HG03060 (cell line): ENCODE data around the gene RIT2.

Experiments
- ATAC-seq: cut with Tn5 transposase; IDR thresholded peaks from one replicate; pipeline ENCODE4 v1.9.1; 2021; ENCODE audit warnings: low read depth, moderate number of reproducible peaks; ENCODE audit not compliant: unreplicated experiment

The RIT2 gene

DNA sequence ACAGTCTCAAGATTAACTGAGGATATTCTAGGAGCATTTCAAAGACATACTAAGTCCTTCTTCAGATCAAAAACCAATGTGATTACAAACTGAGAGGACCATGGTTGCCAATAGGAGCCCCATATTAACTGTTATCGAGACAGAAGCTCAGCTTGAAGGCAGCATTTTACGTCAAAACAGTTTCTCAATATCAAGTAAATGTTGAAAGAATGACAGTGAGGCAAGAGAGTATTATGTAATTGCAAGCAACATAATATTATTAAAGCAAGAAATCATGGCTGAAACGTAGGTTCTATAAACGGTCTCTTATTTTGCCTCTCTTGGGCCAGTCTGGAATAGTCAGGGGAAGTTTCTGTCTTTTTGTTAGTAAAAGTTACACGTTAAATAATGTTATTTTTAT, 22.9 kb downstream of the RIT2 start:
- ATAC-seq: no peak

DNA sequence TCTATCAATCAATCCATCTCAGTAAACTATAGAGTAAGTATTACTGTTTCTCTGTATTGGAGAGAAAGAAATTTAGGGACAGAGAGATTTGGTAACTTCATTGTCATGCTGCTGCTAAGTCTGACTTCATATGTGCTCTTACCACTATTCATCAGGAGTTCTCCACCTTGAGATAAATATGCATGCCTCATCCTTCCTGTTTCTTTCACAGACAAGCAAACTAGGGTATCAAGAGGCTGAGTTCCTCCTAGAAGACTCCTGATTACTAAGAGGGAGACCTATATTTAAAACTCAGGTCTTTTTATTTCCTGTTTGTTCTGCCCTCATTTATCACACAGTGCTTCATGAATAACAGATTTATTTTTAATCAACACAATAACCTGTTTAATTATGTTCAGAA, 34.1 kb downstream of the RIT2 start:
- ATAC-seq: no peak

DNA sequence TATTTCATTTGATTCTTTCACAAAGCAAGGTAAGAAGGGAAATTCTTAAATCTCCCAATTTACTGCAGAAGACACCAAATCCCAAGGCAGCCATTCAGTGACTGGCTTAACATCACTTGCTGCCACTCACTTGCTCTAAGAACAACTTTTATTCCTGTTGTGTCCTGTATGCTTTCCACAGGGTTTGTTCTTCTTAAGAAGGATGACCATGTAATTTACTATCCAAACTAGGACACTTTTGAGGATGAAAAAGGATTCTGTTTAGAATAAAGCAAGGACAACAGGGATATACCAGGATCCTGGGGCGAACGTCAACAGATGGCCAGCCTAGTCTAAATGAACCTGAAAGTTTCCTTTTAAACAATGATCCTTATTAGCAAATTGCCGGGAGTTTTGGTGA, 34.8 kb downstream of the RIT2 start:
- ATAC-seq: no peak

DNA sequence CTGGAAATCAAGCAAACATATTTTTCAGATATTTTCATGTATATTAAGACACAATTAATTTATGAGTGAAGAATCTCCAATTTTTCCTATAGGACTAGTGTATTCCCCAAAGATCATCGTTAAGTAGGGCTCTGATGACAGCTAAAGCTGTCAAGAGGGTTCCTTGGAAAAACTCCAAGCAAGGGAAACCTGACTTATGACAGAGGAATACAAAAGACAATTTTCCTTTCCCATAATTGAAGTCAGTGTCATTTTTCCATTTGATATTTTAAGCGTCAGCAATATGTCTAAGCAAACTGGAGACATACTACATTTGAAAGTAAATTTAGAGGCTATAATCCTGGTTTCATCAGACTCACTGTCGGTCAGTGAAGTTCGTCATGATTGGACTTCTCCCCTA, 36.1 kb downstream of the RIT2 start:
- ATAC-seq: no peak

DNA sequence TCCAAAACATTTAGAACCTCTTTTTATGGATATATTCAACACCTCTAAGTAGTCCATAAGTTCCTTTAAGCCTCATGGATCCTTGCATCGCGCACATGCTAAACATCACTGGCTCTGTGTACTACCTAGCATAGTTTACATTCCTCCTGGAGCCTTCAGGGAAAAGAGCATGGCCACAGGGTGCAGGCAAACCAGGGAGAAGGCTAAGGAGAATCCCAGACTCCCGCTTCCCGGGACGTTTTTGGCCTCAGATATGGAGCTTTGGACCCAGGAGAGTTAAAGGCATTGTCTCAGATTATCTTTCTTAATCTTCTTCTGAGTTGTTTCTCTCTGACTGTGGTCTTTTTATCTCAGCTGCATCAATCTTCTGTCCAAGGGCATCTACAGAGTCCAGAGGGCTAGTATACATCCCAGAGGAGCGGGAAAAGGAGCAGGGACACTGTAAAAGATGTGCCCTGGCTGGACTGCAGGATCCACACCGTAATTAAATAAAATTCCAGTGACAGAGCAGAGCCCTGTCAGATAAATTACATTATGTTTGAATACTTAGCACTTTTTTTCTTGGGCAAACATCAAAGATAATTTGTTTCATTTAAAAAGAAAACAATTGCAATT, 36.9 kb downstream of the RIT2 start:
- ATAC-seq: no peak

DNA sequence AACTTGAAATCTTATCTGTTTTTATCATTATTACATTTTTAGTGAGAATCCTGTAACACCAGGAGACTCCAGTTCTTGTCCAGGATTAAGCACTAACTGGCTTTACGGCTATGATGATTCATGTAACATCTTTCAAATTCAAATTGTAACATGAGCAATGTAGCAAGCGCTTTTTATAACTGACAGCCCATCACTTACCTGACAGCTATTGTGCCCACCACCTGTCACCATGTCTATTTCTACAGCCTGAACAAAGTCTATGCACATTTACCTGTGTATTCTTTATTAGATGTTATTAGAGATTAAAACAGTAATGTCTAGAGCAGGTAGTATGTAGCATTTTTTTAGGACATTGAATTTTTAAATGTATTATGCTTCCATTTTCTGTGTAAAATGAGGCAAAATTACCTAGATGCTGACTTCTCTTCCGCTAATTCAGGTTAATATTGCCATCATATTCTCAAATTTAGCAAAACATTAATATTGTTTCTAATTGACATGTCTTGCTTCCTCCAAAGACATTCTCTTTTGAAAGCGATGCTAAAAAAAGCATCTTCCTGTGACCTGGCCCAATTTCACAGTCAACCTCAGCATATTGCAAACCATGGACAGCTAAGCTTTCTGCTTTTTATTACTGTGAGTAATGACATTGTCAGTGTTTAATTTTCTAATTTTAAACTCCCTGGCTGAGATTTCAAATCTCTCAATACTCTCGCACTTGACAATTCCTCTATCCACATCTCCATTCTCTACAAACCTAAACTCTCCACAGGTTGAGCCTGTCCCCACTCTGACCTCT, 37.8 kb downstream of the RIT2 start:
- ATAC-seq: no peak

DNA sequence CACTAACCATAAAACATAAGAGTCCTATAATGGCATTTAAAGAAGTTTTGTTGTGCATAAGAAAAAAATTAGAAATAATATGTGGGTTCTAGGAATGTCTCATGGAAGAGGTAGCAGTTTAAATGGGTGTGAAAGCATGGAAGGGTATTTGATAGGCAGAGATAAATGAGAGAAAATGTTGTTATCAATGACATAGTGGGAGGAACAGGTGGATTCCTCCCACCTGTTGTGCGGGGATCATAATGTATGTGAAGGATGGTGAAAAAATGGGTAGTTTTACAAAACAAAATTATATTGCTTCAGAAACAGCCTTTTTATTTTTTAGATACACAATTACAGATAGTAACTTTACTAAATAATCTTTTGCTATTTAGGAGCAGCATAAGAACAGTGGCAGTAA, 41.7 kb downstream of the RIT2 start:
- ATAC-seq: no peak

DNA sequence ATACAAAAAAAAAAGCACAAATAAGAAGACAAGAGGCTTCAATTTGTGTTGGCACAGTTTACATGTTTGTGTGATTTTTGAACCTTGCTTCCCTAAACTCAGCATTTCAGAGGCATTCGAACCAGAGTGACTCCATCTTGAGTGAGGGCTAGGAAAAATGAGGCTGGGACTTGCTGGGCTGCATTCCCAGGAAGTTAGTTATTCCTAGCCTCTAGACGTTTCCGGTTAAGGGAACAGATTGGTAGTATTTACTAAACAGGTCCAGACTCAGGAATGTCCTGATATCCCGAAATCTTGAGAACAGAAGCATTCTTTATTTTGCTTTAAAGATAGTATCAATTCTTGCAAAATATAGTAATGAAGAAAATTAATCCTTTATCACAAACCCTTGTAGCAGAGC, 46.7 kb downstream of the RIT2 start:
- ATAC-seq: no peak

DNA sequence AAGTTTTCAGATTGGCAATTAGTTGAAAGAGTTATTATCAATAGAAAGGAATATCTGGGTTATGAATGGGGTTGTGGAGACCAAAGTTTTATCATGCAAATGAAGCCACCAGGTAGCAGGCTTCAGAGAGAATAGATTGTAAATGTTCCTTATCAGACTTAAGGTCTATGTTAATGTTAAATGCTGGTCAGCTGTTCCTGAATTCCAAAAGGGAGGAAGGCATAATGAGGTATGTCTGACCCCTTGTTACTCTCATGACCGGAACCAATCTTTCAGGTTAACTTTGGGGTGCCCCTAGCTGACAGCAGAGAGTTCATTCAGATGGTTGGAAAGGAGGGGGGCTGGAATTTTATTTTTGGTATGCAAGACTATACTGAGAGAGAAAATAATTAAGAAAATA, 47.9 kb downstream of the RIT2 start:
- ATAC-seq: no peak

DNA sequence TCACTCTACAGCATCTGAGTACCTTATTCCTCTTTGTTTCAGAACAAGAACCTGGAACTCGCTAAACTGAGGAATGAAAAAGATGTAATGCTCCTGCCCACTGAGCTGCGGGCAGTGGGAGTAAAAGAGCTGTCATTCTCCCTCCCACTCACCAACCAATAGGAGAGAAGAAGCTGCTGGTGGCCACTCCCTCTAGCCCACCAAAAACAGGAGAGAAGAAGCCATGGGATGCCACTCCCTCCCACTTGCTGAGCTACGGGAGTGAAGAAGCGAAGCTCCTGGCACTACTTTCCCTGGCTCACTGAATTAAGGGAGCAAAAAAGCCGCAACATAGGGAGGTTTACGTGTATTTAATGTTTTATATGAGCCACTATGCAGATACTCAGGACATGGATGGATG, 53.7 kb downstream of the RIT2 start:
- no peak for ATAC-seq

DNA sequence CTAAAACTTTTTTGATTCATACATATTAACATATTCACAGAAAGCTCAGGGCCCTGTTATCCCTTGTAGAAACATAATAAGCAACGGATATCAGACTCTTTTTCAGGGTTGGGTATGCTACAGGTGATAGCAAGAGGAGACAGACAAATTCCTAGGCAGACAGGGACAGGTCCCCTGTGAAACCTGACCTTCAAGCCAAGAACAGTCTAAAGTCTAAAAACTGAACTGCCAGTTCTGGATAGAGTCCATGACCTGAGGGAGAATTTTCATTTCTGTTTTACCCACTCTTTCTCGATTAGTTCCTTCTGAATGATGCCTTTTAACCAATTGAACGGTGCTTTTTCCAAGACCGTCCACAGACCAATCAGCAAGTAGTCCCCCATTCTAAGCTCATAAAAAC, 54.2 kb downstream of the RIT2 start:
- ATAC-seq: no peak

DNA sequence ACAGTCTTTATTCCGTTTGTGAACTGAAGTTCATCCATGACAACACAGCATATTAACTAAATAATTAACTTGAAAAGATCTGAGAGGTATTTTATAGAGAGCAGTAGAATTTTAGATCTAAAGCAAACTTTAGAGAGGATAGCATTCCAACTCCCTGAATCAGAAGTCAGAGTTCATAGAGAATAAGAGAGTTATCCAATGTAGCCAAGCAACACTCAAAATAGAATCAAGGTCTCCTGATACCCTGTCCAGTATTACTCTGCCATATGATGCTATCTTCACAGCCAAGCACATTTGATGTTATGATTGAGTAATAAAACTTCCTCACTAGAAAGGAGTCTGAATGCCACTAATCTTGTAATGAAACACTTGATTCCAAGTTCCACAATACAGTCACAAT, 55.5 kb downstream of the RIT2 start:
- ATAC-seq: no peak

DNA sequence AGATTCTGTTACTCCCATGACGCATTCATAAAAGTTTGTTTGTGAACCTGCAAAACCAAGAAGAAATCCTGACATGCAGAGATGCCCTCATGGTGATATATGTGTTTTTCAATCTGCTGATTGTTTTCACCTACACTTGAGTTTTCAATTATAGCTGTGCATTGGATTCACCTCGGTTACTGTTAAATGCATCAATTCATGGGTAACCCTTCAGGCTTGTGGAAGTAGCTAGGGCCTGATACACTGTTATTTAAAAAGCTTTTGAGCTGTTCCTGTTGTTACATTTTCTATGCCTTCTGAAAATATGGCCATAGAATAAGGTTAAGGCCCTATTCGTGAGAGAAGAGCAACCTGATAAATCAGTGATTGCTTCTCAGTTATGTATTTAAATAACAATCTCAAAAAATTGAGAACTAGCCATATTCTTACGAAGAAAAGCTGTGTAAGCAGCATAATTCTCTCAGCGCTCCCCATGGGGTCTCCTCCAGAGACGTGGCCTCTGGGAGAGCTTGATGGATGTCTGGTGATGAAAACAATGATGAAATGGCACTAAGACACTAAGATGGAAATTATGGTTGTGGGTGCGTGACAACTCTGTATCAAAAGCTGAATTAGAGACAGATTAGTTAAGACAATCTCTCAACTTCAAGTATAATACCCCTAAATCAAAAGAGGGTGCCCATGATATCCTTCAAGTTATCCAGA, 60.5 kb downstream of the RIT2 start:
- no peak for ATAC-seq

DNA sequence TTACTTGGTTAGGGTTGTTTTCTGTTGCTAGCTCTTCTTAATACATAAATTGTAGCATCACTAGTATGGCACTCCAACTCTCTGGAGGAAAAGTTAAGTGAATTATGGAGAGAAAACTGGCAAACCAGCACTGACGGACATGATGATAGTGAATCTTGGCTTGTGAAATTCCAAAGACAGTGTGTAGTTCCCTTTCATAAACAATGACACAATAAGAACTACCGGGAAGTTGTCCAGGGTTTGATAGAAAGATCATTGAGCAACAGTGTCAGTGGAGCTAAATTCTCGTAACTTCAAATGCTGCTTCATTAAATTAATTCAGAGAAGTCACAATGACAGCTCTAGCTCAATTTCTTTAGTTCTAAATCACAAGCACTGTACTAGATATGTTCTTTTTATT, 66.5 kb downstream of the RIT2 start:
- no peak for ATAC-seq

DNA sequence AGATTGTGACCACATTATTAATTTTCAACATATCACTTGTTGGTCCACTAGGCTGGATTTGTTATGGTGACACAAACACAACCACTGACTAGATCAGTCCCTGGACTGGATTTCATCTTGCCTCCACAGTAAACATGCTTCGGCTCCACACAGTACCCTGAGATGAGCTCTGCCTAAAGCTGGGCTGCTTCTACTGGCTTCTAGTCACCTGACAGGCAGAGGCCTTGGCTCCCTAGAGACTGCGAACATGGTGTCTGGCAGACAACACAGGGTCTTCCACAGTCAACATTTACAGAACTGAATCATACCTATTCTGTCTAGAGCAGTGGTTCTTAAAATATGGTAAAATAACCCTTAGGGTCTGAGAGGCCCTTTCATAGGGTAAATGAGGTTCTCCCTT, 69.2 kb downstream of the RIT2 start:
- no peak for ATAC-seq

DNA sequence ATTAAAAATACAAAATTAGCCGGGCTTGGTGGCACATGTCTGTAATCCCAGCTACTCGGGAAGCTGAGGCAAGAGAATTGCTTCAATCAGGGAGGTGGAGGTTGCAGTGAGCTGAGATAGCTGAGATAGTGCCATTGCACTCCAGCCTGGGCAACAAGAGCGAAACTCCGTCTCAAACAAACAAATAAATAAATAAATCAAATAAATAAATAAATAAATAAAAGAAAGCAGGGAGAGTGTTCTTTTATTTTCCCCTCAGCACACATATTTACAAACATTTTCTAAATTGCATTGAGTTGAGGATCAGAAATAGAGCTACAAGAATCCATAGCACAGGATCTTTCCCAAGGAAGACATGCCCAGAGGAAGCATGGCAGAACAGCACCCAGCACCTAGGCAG, 71.9 kb downstream of the RIT2 start:
- ATAC-seq: no peak

DNA sequence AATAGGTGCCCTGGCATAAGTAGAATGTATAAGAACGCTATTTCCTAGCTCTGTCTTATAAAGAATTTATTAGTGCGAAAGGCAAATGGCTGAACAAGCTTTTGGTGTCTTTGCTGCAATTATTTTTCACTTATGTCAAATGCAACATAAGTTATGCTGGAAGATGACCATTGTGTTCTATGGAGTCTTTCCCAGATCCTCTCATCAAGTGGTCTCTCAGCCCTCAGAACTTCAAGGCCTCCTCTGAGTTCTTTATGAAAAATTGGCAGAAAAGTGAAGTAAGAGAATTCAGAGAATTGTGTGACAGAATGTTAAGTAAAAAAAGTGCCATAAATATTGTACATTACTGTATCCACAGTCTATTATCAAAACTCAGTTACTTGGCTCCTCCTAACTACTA, 75.2 kb downstream of the RIT2 start:
- ATAC-seq: no peak

DNA sequence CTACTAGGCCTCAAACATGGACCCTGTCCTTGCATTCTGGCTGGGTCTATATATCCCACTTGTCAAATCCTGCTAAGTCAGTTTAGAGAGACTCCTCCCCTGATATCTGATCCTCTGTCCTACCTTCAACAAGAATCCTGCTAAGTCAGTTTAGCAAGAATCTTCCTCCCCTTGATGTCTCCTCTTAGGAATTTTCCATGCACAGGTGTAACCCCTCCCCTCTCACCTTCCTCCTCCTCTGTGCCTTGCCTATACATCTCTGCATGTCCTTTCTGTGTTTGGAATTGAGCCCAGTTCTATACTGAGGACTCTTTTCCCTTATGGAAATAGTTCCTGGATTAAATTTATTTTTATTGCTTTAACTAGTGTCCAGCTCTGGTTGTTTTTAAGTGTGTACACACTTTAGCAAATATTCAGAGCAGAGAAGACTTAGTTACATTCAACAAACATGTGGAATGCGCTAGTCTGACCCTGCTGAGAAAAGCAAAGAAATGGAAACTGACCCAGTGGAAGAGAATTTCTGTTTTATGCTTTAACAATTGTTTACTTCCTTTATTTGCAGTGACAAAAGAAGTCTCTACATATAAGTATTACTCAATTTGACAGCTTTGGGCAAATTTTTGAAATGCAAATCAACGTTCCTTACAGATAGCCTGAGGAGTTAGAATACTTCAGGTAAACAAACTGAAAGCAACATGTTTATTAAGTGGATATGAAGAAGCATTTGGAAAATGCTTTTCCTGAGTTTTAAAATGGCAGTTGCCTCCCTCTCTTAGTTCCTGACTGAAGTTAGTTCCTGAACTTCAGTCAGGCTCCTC, 80.6 kb downstream of the RIT2 start:
- ATAC-seq: no peak

DNA sequence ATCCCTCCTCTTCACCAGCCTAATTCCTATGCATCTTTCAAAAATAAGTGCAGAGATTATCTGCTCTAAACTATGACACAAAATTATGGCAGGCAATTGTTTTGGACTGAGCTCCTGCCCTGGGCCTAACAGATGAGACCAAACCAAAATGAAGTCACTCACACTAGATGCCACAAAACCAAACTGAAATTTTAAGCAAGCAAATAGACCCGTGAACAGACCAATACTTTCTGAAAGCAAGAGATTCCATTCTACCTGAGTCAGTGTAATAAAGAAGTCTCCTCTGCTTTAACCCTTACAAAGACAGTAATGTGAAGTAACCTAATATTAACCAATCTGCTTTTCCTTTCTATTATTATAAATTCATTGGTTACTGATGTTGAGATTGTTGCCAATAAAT, 84.3 kb downstream of the RIT2 start:
- ATAC-seq: no peak

DNA sequence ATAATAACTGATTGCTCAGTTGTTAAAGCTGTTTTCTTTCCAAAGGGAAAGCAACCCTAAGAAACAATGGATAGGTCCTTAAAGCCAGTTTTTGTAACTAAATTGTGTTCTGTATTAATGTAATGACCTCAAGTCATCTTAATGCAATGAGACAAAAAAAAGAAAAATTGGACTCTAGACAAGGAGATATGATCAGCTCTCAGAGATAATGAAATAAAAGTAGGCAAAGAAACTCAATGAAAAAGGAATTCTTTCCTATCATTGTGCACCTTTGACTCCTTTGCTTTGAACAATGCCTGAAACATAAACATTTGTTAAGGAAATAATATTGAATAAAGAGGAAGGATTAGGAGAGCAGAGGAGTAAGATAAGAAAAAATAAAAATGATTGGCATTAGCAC, 86.1 kb downstream of the RIT2 start:
- ATAC-seq: no peak

DNA sequence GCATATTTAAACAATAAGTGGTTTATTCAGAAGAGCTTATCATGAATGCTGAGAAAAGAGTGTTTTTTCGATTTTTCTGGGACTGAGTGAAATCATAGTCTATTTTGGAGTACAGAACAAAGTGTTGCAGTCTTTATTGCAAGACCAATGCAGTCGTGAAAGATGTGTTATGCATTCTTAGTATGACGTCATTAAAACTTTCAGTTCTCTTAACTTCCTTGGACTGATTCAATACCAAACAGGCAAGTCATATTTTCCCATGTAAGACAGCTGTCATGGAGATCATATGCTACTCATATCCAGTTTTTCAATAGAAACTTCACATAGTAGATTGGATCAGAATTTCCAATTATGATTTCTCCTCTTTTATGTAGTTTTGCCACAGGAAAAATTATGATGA, 92.6 kb downstream of the RIT2 start:
- ATAC-seq: no peak
